OCI-M2 (cell line): ENCODE results near the gene SLITRK3.
"Not testable (repeated sequence)": the region's sequence is repeated elsewhere in the genome, so short reads cannot be mapped to it uniquely, and the experiment has no call there.

Experiments
- DNase-seq: peaks from one replicate; lab custom pipeline; 2025; ENCODE audit not compliant: unreplicated experiment; lab: John Stamatoyannopoulos, UW

SLITRK3 gene

DNA sequence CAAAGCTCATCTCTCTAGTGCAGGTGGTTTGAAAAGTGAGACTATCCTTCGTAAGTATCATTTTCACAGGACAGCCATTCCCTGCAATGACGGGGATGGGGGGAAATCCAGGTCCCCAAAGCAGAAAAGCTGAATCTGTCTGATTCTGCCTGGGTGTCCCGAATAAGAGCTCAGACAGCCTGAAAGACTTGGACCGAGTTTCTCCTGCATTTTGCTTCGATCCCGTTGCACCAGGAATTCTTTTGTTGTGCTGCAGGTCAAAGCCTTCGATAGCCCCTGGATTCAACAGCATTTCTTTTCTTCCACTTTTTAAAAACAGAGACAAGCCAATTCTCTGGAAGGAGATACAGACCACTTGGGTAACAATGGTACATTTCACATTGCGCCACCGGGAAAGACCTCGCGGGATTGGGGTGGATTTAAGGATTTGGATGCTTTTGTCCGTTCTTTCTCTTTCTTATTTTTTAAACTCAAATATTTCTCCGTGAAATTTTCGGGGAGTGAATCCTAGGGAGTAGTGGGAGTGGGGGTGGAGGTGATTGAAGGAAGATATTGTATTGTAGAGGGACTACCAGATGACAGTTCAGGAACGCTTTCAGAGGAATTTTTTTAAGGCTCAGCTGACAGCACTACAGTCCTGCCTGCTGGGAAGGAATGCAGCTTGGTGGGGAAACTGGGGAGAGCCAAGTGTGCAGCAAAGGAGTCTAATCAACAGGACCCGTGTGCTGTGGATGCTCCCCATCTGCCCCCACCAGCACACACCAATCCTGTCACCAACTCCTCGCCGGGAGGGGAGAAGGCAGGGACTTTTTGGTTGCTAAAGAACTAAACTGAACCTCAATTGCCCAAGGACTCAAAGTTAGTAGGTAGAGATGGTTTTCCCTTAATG lies 2.6 kb downstream of the SLITRK3 start:
- no peak for DNase-seq

DNA sequence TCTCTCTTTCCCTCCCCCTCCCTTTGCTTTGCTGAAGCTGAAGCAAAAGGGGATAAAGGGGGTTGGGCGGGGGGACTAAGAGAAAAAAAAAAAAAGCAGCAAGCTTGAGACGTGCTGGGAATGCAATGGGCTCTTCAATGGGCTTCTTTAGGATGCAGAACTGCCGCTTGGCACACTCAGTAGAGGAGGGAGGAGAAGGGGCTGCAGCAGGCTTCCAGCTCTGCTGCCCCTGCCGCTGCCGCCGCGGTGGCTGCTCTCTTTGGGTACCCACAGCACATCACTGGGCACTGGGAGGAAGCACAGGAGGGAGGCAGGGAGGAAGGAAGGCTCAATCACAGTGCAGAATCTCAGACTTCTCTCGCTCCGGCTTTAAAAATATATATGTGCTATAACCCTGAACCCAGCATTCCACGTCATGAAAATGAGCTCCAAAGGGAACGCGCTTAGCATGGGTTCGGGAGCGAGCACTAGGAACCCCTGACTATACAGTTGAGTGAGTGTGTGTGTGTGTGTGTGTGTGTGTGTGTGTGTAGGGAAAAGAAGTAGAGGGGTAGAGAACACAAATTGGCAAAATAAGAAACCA lies 3.5 kb downstream of the SLITRK3 start:
- DNase-seq: no peak

DNA sequence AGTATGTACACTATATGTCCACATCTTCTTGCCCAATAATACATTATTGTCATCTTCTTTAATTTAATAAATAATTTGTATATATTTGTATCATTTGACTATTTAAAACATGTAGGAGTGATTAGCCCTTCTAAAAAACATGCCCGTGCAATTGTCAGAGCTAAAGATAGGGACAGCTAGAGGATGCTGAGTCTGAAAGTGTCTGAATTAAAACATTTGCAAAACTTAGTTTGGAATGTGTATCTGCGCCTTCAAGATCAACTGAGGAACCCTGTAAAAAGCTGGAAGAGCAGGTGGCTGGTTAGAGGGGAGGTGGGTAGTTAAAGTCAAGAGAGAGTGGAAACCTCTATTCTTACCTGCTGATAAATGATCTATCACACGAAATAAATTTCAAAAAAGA lies 4.7 kb downstream of the SLITRK3 start:
- no peak for DNase-seq

DNA sequence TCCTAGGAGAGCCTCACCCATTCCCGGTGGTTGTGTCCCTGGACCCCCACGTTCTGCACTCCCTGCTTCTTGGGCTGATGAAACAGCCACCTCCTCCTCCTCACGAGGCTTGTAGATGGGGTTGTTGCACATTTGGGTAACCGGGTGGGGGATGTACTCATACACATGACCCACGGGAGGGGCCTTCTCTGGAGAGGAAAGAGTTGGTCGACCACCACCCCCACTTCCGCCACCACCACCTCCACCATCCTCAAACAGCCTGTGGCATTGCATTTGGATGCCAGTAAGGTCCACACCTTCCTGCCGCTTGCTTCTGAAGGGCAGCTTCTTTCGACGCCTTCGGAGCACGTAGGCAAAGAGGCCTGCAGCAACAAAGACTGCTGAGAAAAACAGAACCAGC lies 7.7 kb downstream of the SLITRK3 start:
- no peak for DNase-seq

DNA sequence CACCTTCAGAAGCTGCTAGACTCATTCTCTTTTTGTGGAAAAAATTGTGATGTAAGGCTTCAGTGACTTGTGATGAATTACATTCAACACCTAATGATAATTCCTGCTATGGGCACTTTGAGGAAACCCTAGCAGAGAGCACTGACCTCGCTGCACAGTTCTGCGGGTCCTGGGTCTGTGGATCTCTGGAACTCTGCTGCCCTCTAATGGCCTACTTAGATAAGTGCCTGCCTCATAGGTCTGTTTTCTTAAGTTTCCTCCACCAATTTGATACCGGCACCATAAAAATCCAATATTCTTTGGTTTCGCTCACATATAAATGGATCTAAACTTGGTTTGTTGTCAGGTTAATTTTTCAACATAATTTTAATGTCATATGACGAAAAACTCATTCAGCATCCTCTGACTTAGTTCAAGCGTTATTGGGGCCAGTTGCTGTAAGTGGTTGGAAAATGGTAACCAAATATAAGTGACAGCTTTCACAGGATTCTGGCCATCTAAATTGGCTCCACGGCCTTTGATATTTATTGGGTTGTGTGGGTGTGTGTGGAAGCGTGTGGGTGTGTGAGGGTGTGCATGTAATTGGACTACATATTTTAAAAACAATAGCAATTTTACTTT lies 10.4 kb downstream of the SLITRK3 start:
- DNase-seq: peak; percentile 58

DNA sequence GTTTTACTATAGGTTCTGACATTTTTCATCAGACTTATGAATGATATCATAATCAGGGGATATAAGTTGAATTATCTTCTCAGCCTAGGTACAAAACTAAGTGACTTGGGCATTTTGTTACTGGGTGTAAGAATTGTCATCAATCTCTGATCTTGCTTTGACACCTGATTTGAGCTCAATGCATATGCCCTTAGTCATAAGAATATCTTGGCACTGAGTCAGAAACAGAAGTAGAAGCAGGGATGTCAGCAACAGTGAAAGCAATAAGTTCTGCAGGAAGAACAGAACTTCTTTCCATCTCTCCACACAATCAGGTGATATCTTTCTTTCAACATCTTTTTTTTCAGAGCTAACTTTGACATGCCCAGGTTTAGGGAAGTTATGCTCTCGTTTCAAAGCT lies 14.6 kb downstream of the SLITRK3 start:
- no peak for DNase-seq

DNA sequence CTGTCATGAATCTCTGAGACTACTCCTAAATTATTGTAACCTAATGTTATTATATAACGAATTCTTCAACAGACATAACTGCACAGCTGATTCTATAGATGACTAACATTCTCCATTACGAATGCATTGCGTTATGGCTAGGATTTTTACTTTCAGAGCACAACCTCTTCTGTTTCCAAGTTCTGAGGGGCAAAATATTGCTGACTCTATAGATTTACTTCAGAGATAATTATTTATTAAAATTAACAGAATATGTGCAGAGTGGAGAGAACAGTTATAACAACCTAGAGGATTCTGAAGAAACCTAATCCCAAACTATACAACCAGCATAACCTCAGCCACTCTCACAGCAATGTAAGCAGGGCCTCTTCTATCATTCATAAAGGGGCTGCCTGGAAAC lies 25.9 kb downstream of the SLITRK3 start:
- DNase-seq: no peak

DNA sequence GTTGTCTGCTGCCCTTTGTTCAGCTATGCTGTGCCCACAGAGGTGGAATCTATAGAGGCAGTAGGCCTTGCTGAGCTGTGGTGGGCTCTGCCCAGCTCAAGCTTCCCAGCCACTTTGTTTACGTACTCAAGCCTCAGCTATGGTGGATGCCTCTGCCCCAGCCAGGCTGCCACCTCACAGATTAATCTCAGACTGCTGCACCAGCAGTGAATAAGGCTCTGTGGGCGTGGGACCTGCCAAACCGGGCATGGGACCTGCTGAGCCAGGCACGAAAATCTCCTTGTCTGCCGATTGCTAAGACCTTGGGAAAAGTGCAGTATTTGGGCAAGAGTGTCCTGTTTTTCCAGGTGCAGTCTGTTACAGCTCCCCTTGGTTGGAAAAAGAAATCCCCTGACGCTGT lies 26.8 kb downstream of the SLITRK3 start:
- DNase-seq: no peak

DNA sequence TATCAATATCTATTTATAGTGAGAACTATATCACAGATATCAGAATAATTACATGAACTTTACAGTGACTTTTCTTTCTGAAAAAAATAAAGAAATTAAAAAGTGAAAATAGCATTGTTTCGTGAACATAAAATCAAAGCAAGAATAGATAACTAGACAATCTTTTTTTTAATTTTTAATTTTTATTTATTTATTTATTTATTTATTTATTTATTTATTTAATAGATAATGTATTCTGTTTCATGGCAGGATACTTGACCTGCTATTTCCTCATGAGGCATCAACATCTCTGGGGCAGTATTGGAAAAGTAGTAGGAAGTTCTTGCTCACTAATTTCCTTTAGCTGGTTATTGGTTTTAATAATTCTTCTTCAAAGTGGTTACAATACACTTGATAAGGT lies 33.3 kb downstream of the SLITRK3 start:
- DNase-seq: no peak

DNA sequence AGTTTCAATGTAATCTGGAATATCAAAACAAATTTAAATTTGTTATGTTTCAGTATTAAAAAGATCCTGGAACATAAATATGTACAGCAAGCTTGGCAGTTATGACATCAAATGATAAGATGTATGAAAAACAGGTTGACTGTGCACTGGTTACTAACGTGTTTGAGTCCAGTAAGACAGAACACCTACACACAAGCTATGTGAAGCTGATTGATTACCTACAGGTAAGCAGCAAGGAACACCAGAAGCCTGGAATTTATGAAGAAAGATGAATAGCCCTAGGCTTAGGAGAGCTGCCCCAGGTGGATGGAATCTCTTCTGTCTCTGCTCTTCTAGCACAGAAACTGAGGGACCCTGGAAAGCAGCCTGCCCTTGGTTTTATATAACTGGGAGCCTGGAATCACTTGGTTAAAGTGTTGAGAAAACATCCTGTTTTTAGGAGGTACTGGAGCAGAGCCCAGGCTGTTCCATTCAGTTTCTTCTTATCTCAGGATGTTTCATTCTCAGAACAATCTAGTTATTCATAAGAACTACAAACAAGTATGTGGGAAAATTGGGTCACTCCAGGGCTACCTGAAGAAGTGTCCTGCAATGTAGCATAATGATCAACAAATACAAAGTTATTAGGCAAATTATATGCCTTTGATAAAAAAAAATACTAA lies 36.3 kb downstream of the SLITRK3 start:
- DNase-seq: no peak

DNA sequence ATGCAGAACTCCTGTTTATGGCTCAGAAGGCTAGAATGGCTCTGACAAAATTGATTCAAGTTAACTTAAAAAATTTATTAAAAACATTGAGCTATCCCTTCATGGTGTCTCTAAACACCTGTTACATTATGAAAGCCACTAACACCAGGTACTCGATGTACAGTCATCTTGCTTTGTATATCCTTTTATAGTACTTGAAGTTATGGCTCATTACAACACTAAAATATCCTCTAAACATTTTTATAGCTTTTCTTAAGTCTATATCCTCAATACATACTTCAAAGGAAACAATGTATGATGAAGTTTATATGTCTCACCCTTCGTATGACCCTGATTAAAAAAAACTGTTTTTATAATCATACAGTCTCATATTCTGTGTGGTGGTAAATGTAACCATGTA lies 38.2 kb downstream of the SLITRK3 start:
- DNase-seq: no peak

DNA sequence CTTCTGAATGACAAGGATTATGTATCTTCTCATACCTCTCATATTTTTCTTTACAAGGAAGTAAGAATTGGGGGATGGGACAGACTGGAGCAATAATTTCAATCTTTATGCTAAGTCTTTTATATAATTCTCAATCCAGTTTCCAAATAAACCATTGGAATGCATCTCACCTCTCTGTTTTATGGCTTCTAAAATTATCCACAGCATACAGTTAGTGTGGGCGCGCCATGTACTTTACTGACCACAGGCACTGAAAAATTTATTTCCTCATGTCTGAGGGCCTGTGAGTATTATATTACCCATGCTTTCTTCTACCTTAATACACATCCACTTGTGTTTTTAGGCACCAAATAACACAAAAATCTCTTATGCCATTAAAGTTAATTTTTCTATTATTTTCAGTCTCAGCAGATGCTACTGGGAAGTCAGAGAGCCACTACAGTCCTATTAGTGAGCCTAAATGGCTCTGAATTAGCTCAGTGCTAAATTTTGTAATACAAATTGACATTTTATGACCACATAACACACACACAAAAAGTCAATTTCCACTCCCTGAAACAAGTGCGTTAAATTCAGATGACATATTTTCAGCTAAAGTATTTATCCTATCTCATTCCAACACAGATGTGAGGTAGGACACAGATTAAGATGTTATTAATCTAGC lies 39.3 kb downstream of the SLITRK3 start:
- no peak for DNase-seq

DNA sequence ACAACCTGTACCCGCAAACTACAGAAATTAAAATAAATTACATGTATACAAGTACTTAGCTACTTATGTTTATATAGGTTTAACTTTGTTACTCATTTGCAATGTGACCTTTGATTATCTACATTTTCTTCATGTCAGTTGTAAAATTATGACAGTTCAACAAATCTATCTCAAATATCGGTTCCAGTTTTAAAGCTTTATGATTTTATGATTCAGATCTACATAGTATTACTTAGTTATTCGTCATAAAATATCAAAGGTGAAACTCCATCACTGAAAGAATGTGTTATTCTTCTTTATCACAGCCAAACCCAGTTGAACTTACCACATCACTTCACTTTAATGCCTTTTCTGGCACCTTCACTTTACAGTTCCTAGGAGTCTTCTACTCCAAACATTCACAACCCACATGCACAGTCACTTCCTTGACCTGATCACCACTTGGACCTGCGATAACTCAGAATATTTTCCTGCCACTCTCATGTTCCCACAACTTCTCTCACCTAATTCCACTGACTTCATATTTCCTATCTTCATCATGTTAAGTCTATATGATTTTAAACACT lies 47.2 kb downstream of the SLITRK3 start:
- DNase-seq: no peak

DNA sequence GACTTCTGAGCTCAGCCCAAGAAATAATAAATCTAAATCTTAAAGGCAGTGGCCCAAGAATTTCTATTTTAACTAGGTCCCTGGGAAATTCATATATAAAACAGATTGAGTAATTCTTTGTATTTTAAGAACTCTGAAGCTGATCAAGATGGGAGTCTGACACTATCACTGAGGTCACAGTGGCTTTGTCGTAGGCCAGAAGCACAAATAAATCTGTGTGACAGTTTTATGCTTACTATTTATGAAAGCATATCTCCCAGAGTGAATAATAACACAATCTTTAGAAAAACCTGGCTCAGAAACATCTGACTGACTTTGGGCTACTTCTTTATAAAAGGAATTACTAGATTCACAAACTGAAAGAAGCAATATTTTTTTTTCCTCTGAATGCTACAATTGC lies 51.9 kb downstream of the SLITRK3 start:
- no peak for DNase-seq

DNA sequence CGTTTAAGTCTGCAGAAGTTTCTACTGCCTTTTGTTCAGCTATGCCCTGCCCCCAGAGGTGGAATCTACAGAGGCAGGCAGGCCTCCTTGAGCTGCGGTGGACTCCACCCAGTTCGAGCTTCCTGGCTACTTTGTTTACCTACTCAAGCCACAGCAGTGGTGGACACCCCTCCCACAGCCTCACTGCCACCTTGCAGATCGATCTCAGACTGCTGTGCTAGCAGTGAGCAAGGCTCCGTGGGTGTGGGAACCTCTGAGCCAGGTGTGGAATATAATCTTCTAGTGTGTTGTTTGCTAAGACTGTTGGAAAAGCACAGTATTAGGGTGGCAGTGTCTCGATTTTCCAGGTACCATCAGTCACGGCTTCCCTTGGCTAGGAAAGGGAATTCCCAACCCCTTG lies 56.3 kb downstream of the SLITRK3 start:
- DNase-seq: not testable (repeated sequence)
